Stromal cell of bone marrow (primary cell): ENCODE data around the gene MBNL1.
A peak's percentile ranks its signal among the peaks of the same experiment; 100 is the strongest.

Experiments
- DNase-seq: peaks from one replicate; pipeline ENCODE4 v3.0.0-alpha.2; 2012; ENCODE audit warnings: low read depth

Gene MBNL1

GRCh38 chr3:152252755-152253154 lies 16.0 kb upstream of the MBNL1 start:
- no peak for DNase-seq

GRCh38 chr3:152253514-152253913 lies 15.2 kb upstream of the MBNL1 start:
- peak; percentile 76 for DNase-seq

DNA sequence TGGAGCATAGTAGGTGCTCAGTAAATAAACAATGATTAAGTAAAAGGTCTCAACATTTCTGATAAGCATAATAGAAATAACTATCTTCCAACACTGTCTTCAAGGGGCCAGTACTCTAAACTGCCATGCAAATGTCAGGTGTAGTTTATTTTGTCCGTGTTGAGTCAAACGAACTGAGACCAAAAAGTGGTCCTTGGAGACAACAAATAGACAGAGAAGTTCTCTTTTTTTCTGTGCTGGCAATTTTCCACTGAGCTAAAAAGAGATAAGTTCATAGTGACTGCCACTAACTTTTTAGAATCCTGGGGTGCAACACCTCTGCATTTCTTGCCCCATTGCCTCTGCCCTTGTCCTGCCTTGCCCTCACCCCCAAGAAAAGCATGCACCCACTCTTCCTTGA lies 14.7 kb upstream of the MBNL1 start:
- no peak for DNase-seq

GRCh38 chr3:152255290-152255689 lies 13.4 kb upstream of the MBNL1 start:
- DNase-seq, result no peak

GRCh38 chr3:152256851-152257562 lies 11.7 kb upstream of the MBNL1 start:
- DNase-seq, result no peak

DNA sequence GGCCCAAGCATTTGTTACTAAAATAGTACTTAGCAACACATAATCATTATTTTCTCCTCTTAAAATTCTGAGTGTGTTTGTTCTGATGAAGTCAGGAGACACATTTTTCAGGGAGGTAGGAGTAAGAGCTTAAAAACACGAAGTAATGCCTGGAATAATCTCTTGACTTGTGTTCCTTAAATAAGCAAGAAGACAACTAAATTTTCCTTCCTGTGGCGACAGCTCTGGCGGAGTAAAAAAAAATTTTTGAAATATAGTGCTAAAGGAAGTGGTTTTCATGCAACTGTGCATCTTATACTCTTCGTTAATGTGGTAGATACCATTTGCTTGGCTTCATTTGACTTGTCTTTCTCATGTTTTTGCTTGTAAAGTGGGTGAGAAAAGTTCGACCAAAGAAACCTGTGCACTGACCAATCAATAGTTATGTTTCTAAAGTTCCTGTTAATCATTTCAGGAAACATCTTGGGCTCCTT lies 11.1 kb upstream of the MBNL1 start:
- peak; percentile 78 for DNase-seq

DNA sequence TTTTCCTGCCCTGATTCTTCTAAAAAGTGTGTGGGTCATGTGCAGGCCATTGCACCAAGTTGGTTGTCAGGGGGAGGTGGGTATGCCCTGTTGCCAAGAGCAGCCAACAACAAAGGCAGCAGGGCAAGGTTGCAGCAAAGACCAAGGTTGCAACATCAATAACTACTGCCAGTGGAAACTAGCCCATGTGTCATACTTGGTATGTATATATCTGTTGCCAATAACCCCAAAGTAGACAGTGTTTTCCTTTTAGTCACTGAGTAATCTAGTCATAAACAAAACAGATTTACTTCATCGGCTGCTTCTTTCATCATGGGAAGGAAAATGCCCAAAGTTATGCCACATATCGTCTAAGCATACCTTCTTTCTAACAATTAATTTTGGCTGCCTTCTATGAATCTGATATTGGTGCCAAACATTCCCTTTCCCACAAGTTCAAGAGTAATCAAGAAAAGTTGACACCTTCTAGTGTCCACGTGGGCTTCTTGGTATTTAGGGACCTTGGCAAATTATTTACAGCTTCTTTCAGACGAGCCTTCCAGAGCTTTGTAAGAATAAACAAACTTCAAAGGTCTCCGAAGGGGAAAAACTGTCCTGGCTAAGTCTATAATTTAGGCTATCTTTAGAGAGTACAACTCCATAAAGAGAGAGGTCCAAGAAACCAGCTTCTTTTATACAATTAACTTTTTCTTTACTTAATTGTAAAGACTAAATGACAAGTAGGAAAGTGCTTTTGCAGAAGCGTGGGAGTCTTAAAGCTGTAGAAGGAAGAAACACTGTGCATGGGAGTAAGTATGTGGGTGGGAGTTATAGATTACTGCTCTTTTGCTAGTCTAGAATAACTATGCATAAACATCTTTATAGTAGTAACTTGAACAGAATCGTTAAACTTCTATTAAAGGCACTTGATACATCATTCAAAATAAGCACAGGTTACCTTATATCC lies 10.0 kb upstream of the MBNL1 start:
- DNase-seq, result peak; percentile 99

- DNase-seq, result no peak
Measured at GRCh38 chr3:152259468-152259867, 9.3 kb upstream of the MBNL1 start.

DNA sequence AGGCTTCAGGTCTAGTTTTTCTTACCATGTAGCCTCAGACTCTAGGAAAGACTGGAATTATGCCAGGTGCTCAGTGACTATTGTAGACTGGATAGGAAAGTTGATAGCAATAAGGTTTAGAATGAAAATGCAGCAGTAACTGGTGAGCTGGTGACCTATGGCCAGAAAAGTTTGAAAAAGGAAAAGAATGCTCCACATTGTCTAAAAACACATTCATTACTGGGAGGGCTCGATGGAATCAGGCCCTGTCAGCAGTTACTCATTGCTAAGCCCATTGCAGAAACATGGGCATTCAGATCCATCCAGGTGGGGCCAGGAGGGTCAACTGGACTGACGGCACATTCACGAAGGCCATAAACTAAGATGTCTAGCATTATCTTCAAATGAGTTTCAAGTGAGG lies 8.7 kb upstream of the MBNL1 start:
- no peak for DNase-seq

- DNase-seq, result no peak
Measured at GRCh38 chr3:152260529-152260928, 8.2 kb upstream of the MBNL1 start.

- DNase-seq, result no peak
Measured at GRCh38 chr3:152261329-152261728, 7.4 kb upstream of the MBNL1 start.

DNA sequence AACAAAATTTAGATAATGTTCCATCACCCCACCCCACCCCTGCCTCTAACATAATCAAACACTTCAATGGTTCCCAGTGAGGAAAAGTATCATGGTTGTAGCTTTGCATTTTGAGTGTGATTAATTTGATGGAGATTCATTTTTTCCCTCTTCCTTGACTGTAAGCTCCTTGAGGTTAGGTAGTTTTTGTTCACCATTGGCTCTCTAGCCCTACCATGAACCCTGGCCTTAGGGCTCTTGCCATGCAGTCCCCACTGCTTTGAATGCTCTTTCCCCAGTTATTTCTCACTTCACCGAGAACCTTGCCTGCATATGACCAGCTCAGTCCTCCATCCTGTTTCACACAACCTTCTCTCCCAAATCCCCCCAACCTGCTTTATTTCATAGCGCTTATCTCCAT lies 5.0 kb upstream of the MBNL1 start:
- DNase-seq, result no peak

- DNase-seq, result no peak
Measured at GRCh38 chr3:152264378-152264777, 4.4 kb upstream of the MBNL1 start.

DNA sequence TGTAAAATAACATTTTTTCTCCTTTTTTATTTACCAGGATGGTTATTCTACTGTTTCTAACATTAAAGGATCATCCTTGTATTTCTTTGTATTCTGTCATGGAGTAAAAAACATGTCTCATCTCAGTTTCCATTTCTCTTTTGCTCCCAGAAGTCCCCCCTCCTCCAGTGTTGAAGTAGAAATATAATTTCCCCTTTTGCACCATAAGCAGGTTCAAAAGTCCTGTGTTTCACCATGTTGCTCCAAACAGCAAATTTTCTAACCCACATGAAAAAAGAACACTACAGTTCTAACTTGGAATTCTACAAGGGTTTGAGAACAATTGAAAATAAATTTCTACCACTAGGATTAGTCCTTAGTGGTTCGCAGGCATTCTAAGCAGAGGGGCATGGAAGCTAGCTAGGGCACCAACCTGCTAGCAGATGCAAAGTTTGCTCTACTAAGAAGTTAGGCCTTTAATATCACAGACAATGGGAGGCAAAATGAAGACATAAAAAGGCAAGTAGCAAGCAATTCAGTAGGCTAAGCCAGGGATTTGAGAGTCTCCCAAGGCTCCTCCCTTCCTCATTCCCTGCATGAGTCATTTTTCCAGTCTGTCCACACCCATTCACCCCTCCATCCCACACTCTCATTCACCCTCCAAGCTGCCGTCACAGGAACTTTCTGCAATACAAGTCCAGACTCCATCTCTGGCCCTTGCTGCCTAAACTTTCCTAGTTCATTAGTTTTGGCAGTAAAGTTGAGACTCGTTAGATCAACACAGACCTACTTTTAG lies 2.3 kb upstream of the MBNL1 start:
- peak; percentile 98 for DNase-seq

GRCh38 chr3:152267831-152268554 lies 736 bp upstream of the MBNL1 start:
- DNase-seq, result no peak

- peak; percentile 89 for DNase-seq
Measured at GRCh38 chr3:152269056-152269830, 514 bp downstream of the MBNL1 start.

- no peak for DNase-seq
Measured at GRCh38 chr3:152269831-152270734, 1.4 kb downstream of the MBNL1 start.

GRCh38 chr3:152270937-152271336 lies 2.2 kb downstream of the MBNL1 start:
- no peak for DNase-seq

DNA sequence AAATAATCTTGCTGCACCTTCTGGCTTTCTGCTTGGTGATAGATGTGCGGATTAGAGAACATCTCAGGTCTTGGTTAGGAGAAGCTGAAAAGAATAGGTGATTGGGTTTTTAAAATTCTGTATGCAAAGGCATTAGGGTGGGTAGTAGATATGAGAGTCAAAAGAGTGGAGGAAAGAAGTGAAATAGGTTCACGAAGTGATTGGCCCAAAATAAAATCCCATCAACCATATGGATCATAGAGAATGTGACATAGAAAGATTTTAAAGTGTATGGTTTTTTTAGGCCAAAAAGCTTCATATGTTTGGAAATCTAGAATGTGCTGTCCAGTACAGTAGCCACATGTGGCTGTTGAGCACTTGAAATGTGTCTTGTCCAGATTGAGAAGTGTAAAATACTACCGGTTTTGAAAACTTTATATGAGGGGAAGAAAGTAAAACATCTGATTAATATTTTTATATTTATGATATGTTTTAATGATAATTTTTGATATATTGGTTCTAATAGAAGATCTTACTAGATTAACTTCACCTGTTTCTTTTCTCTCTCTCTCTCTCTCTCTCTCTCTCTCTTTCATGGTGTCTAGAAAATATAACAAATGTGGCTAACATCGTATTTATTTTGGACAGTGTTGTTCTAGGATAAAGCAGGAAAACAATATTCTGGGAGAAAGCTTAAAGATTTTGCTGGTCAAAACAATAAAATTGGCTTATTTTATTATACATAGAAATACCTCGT lies 2.9 kb downstream of the MBNL1 start:
- DNase-seq, result no peak
